ENCODE results near the gene OR13A1. TPM values are rescaled to one million over a fixed set of nuclear protein-coding genes. Genes with fewer than 3 reads are reported as not detected.
"Not testable (repeated sequence)": the region's sequence is repeated elsewhere in the genome, so short reads cannot be mapped to it uniquely, and the experiment has no call there.

Gene OR13A1
- total RNA-seq, 3 donors from 2014 or later: not detected

DNA sequence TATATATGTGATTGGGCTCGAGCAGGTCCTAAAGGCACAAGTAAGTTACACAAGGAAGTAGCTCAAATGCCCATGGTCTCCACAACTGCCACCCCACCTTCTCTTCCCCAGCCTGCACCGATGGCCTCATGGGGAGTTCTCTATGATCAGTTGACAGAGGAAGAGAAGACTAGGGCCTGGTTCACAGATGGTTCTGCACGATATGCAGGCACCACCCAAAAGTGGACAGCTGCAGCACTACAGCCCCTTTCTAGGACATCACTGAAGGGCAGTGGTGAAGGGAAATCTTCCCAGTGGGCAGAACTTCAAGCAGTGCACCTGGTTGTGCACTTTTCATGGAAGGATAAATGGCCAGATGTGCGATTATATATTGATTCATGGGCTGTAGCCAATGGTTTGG is 25.0 kb upstream of the OR13A1 start:
- H3K36me3 ChIP-seq (ENCODE audit: low read depth); intact Hi-C loops (cut with DNase I, micrococcal nuclease); DNase-seq; ATAC-seq; H3K9me3 ChIP-seq; H3K4me1 ChIP-seq (ENCODE audit: low read depth); H3K4me3 ChIP-seq: not testable (repeated sequence)

DNA sequence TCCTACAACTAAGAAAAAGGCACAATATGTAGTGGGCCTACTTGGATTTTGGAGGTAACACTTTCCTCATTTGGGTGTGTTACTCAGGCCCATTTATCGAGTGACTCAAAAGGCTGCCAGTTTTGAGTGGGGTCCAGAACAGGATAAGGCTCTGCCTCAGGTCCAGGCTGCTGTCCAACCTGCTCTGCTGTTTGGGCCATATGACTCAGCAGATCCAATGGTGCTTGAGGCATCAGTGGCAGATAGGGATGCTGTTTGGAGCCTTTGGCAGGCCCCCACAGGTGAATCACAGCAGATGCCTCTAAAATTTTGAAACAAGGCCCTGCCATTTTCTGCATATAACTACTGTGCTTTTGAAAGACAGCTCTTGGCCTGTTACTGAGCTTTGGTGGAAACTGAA is 24.5 kb upstream of the OR13A1 start:
- no peak for ATAC-seq
- H3K9me3 ChIP-seq: no peaks in the 10 kb centered on the region
- intact Hi-C loops (cut with DNase I, micrococcal nuclease): no loop called here
- TF ChIP-seq, protein P1, sequence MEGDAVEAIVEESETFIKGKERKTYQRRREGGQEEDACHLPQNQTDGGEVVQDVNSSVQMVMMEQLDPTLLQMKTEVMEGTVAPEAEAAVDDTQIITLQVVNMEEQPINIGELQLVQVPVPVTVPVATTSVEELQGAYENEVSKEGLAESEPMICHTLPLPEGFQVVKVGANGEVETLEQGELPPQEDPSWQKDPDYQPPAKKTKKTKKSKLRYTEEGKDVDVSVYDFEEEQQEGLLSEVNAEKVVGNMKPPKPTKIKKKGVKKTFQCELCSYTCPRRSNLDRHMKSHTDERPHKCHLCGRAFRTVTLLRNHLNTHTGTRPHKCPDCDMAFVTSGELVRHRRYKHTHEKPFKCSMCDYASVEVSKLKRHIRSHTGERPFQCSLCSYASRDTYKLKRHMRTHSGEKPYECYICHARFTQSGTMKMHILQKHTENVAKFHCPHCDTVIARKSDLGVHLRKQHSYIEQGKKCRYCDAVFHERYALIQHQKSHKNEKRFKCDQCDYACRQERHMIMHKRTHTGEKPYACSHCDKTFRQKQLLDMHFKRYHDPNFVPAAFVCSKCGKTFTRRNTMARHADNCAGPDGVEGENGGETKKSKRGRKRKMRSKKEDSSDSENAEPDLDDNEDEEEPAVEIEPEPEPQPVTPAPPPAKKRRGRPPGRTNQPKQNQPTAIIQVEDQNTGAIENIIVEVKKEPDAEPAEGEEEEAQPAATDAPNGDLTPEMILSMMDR (IDR thresholded peaks at IDR 0.05): no peak
- no peak overlapping the region for H3K4me3 ChIP-seq
- H3K36me3 ChIP-seq (ENCODE audit: low read depth): no peaks in the 10 kb centered on the region
- H3K4me1 ChIP-seq (ENCODE audit: low read depth): no peaks in the 10 kb centered on the region
- no peak for DNase-seq

DNA sequence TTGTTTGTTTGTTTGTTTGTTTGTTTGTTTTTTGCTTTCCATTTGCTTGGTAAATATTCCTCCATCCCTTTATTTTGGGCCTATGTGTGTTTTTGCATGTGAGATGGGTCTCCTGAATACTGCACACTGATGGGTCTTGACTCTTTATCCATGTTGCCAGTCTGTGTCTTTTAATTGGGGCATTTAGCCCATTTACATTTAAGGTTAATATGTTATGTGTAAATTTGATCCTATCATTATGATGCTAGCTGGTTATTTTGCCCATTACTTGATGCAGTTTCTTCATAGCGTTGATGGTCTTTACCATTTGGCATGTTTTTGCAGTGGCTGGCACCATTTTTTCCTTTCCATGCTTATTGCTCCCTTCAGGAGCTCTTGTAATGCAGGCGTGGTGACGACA is 16.4 kb upstream of the OR13A1 start:
- H3K4me3 ChIP-seq; DNase-seq; H3K4me1 ChIP-seq (ENCODE audit: low read depth); ATAC-seq; intact Hi-C loops (cut with DNase I, micrococcal nuclease); H3K9me3 ChIP-seq; H3K36me3 ChIP-seq (ENCODE audit: low read depth): not testable (repeated sequence)

DNA sequence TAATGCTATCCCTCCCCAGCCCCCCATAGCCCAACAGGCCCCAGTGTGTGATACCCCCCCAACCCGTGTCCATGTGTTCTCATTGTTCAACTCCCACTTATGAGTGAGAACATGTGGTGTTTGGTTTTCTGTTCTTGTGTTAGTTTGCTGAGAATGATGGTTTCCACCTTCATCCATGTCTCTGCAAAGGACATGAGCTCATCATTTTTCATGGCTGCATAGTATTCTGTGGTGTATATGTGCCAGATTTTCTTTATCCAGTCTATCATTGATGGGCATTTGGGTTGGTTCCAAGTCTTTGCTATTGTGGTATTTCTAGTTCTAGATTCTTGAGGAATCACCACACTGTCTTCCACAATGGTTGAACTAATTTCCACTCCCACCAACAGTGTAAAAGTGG is 11.5 kb upstream of the OR13A1 start:
- DNase-seq; H3K4me3 ChIP-seq; H3K36me3 ChIP-seq (ENCODE audit: low read depth); intact Hi-C loops (cut with DNase I, micrococcal nuclease); H3K9me3 ChIP-seq; H3K4me1 ChIP-seq (ENCODE audit: low read depth); ATAC-seq: not testable (repeated sequence)

DNA sequence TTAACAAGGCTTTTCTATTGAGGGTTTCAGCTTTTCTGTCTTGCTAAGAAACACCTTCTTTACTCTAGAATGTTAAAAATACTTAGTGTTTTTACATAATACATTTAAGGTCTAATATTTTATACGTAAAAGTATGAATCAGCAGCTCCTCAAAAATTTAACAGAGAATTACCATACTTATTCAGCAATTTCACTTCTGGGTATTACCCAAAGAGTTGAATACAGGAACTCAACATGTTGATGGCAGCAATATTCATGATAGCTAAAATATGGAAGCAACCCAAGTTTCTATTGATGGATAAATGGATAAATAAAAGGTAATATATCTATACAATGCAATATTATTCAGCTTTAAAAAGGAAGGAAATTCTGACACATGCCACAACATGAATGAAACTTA is 9.7 kb upstream of the OR13A1 start:
- DNase-seq (no peak), ATAC-seq (no peak)
- Histone ChIP-seq H3K4me1 (ENCODE audit: low read depth) (no peaks in the 10 kb centered on the region), H3K4me3 (no peak overlapping the region), H3K9me3 (no peaks in the 10 kb centered on the region), H3K36me3 (ENCODE audit: low read depth) (no peaks in the 10 kb centered on the region)
- intact Hi-C loops (cut with DNase I, micrococcal nuclease): no loop called here
- TF ChIP-seq, protein P1 (IDR thresholded peaks at IDR 0.05): no peak

DNA sequence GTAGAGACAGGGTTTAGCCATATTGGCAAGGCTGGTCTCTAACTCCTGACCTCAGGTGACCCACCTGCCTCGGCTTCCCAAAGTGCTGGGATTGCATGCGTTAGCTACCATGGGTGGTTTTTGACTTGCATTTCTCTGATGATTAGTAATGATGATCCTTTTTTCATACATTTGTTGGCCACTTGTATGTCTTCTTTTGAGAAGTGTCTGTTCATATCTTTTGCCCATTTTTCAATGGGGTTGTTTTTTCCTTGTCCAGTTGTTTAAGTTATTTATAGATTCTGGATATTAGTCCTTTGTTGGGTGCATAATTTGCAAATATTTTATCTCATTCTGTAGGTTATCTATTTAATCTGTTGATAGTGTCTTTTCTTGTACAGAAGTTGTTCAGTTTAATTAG is 4.3 kb upstream of the OR13A1 start:
- H3K4me1 ChIP-seq (ENCODE audit: low read depth): no peaks in the 10 kb centered on the region
- ATAC-seq: no peak
- H3K36me3 ChIP-seq (ENCODE audit: low read depth): no peaks in the 10 kb centered on the region
- no peak for DNase-seq
- intact Hi-C loops (cut with DNase I, micrococcal nuclease): no loop called here
- TF ChIP-seq, protein P1 (IDR thresholded peaks at IDR 0.05): no peak
- no peak overlapping the region for H3K4me3 ChIP-seq
- H3K9me3 ChIP-seq: no peaks in the 10 kb centered on the region

DNA sequence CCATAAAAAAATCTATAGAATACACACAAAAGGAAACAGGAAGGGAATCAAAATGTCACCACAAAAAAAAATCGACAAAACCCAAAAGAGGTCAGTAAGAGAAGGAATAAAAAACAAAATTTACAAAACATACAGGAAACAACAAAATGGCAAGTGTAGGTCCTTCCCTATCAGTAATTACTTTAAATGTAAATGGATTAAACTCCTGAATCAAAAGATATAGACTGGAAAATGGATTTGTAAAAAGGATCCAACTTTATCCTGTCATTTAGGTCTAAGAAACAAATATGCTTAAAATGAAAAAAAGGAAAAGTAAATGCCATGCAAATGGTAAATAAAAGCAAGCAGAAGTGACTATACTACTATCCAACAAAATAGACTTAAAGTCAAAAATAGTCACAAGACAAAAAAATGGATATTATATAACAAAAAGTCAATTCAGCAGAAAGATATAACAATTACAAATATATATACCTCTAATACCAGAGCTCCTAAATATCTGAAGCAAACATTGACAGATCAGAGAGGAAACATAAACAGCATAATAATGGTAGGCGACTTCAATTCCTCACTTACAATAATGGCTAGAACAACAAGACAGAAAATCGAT is 2.0 kb downstream of the OR13A1 start:
- intact Hi-C loops (cut with DNase I, micrococcal nuclease): no loop called here
- peaks cover 1% of the 10 kb centered on the region for H3K9me3 ChIP-seq
- no peaks in the 10 kb centered on the region for H3K4me1 ChIP-seq (ENCODE audit: low read depth)
- peak overlapping the region; percentile 2 for H3K4me3 ChIP-seq
- no peak for DNase-seq
- H3K36me3 ChIP-seq (ENCODE audit: low read depth): no peaks in the 10 kb centered on the region
- no peak for ATAC-seq
- TF ChIP-seq, protein P1 (IDR thresholded peaks at IDR 0.05): no peak
